GM19328 (cell line): Measurements from ENCODE around the gene THAP3.

Source experiments
- ATAC-seq: cut with Tn5 transposase; IDR thresholded peaks from one replicate; pipeline ENCODE4 v1.9.1; 2021; ENCODE audit warnings: mild to moderate bottlenecking, moderate library complexity; ENCODE audit not compliant: unreplicated experiment

Gene THAP3, protein sequence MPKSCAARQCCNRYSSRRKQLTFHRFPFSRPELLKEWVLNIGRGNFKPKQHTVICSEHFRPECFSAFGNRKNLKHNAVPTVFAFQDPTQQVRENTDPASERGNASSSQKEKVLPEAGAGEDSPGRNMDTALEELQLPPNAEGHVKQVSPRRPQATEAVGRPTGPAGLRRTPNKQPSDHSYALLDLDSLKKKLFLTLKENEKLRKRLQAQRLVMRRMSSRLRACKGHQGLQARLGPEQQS

GRCh38 chr1:6624710-6625583, at the start of gene THAP3:
THAP3 (plus strand) TSS chr1:6624868; CDS start chr1:6625219, 351 bp downstream.
- ATAC-seq, result peak; percentile 76

GRCh38 chr1:6577831-6578525, 46.7 kb upstream of the THAP3 start:
- ATAC-seq, result no peak

DNA sequence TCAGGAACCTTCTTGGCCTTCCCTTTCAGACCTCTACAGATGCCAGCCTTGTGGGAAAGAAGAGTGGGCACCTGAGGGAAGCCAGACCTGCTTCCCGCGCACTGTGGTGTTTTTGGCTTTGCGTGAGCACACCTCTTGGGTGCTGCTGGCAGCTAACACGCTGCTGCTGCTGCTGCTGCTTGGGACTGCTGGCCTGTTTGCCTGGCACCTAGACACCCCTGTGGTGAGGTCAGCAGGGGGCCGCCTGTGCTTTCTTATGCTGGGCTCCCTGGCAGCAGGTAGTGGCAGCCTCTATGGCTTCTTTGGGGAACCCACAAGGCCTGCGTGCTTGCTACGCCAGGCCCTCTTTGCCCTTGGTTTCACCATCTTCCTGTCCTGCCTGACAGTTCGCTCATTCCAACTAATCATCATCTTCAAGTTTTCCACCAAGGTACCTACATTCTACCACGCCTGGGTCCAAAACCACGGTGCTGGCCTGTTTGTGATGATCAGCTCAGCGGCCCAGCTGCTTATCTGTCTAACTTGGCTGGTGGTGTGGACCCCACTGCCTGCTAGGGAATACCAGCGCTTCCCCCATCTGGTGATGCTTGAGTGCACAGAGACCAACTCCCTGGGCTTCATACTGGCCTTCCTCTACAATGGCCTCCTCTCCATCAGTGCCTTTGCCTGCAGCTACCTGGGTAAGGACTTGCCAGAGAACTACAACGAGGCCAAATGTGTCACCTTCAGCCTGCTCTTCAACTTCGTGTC, 45.9 kb upstream of the THAP3 start:
- no peak for ATAC-seq

DNA sequence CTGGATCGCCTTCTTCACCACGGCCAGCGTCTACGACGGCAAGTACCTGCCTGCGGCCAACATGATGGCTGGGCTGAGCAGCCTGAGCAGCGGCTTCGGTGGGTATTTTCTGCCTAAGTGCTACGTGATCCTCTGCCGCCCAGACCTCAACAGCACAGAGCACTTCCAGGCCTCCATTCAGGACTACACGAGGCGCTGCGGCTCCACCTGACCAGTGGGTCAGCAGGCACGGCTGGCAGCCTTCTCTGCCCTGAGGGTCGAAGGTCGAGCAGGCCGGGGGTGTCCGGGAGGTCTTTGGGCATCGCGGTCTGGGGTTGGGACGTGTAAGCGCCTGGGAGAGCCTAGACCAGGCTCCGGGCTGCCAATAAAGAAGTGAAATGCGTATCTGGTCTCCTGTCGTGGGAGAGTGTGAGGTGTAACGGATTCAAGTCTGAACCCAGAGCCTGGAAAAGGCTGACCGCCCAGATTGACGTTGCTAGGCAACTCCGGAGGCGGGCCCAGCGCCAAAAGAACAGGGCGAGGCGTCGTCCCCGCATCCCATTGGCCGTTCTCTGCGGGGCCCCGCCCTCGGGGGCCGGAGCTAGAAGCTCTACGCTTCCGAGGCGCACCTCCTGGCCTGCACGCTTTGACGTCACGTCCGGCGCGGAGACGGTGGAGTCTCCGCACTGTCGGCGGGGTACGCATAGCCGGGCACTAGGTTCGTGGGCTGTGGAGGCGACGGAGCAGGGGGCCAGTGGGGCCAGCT, 45.1 kb upstream of the THAP3 start, which contains the start of gene ZBTB48:
ZBTB48 (plus strand) TSS at position 621 of the 745 bp plus-strand sequence. CDS start 616 bp downstream, outside the sequence.
- peak; percentile 98 for ATAC-seq

DNA sequence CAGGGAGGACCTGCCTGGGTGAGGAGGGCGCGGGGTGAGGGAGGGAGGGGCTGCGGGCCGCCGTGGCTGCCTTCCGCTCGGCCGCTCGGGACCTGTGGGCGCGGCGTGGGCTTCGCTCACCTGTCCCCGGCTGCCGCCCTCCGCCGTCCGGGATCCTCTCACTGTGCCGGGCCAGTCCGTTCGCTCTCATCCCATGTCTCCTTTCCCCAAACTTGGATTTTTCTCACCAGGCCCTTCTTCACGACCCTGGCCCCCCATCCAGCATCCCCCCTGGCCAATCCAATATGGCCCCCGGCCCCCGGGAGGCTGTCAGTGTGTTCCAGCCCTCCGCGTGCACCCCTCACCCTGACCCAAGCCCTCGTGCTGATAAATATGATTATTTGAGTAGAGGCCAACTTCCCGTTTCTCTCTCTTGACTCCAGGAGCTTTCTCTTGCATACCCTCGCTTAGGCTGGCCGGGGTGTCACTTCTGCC, 44.5 kb upstream of the THAP3 start:
- ATAC-seq, result no peak

DNA sequence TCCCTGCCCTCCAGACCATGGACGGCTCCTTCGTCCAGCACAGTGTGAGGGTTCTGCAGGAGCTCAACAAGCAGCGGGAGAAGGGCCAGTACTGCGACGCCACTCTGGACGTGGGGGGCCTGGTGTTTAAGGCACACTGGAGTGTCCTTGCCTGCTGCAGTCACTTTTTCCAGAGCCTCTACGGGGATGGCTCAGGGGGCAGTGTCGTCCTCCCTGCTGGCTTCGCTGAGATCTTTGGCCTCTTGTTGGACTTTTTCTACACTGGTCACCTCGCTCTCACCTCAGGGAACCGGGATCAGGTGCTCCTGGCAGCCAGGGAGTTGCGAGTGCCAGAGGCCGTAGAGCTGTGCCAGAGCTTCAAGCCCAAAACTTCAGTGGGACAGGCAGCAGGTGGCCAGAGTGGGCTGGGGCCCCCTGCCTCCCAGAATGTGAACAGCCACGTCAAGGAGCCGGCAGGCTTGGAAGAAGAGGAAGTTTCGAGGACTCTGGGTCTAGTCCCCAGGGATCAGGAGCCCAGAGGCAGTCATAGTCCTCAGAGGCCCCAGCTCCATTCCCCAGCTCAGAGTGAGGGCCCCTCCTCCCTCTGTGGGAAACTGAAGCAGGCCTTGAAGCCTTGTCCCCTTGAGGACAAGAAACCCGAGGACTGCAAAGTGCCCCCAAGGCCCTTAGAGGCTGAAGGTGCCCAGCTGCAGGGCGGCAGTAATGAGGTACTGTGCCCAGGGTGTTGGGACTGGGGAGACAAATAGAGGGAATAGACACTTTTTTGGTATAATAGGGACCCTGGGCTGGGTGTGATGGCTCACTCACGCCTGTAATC, 43.9 kb upstream of the THAP3 start:
- no peak for ATAC-seq

DNA sequence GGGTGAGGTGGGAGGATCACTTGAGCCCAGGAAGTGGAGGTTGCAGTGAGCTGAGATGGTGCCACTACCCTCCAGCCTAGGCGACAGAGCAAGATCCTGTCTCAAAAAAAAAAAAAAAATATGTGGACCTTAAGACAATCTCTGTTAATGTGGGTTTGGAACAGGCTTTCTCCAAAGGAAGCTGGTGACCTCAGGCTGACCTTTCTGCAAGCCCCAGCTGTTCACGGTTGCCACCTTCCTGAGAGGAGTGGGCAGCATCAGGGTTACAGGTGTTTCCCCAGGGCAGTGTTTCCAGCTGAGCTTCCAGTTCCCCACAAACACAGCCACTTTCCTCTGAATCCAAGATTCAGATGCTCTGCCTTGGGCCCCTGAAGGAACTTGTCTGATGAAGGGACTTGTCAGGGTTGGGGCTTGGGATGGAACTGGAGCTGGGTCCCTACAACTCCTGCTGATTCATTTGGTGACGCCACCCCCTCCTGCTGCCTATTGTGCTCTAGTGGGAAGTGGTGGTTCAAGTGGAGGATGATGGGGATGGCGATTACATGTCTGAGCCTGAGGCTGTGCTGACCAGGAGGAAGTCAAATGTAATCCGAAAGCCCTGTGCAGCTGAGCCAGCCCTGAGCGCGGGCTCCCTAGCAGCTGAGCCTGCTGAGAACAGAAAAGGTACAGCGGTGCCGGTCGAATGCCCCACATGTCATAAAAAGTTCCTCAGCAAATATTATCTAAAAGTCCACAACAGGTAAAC, 42.9 kb upstream of the THAP3 start:
- ATAC-seq, result no peak

DNA sequence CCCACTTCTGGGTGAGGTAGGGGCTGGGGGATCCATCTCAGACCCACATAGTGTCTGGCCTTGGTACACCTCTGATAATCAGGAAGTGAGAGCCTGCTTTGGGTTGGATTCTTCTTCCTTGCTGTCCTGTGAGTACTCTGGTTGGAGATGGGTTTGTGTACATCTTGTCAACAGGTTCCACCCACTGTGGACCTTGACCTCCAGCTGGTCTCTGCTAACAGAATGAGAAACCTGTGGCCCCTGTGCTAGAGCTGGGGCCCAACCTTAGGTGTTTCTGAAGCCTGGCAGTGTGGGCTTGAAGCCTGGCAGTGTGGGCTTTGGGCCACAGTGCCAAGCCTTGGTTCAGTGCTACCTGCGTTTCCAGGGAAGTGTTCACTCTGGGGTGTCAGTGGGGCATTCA, 42.3 kb upstream of the THAP3 start:
- ATAC-seq, result no peak

DNA sequence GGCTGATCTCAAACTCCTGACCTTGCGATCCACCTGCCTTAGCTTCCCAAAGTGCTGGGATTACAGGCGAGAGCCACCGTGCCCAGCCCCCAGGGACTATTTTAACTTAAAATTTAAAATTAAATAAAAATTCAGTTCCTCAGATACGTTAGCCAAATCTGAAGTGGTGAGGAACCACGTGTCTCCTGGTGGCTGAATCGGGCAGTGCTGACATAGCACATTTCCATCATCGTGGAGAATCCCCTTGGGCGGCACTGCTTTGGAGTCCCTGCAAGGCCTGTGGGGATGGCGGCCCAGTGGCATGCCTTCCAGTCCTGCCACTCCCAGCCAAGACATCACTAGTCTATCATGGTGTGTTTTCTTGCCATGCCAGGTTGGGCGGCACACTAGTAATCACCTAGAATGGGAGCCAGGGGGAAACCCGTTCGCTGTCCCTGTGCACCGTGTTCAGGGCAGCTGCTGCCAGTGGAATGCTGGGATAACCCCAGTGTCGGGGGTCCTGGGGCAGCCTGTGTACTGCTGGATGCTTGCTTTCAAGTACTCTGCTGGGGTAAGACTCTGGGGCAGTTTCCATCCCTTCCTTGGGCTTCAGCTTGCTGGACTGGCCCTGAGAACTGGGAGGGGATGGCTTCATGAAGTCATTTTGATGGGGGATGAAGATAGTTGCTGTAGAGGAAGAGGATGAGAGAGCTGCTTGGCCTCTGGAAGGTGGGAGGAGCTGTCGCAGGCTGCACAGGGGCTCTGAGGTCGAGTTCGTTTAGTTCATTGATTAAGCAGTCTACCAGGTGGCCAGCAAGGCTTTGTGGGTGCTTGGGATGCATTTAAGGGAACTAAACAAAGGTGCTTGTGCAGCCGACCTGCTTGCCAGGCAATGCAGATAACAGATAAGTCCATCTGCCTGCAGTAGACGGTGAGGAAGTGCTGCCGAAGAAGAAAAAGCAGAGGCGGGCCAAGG, 40.3 kb upstream of the THAP3 start:
- no peak for ATAC-seq

DNA sequence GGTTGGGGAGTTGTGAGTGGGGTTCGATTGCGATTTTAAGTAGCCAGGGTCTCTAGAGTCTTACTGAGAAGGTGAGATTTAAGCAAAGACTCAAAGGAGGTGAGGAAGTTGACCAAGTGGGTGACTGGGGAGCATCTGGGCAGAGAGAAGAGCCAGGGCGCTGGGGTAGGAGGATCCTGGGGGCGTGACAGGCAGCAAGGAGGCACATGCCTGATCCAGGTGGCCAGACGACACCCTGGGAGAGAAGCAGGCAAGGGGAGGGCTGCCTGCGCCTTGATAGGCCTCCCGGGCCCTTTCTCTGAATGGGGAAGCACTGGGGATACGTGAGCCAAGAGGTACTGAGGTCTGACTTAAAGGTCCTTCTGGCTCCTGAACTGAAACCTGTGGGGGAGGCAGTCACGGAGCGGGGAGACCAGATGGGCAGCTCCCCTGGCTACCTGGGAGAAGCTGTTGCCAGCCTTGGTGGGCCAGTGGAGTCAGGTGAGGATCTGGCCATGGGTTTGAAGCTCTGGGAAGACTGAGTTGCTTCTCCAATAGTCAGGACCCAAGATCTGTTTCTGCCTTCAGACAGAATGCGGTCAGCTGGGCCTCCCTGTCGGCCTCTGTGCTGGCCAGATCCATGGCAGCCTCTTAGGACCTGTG, 39.5 kb upstream of the THAP3 start:
- ATAC-seq, result no peak

GRCh38 chr1:6585841-6586240, 38.8 kb upstream of the THAP3 start:
- ATAC-seq, result no peak

DNA sequence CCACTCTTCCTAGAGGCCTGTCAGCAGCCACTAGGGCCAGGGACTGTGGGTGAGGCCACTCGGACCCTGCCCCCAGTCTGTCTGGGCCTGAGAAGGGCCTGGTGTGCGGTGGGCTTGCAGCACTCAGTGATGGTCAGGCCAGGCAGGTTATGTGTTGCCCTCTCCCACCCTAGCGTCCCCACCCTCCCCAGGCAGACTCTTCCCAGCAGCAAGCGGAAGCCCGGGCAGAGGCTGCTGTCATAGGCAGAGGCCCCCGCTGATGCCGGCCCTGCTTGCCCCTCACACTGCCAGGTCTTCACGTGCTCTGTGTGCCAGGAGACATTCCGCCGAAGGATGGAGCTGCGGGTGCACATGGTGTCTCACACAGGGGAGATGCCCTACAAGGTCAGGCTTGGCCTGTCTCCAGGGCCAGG, 38.3 kb upstream of the THAP3 start:
- no peak for ATAC-seq

DNA sequence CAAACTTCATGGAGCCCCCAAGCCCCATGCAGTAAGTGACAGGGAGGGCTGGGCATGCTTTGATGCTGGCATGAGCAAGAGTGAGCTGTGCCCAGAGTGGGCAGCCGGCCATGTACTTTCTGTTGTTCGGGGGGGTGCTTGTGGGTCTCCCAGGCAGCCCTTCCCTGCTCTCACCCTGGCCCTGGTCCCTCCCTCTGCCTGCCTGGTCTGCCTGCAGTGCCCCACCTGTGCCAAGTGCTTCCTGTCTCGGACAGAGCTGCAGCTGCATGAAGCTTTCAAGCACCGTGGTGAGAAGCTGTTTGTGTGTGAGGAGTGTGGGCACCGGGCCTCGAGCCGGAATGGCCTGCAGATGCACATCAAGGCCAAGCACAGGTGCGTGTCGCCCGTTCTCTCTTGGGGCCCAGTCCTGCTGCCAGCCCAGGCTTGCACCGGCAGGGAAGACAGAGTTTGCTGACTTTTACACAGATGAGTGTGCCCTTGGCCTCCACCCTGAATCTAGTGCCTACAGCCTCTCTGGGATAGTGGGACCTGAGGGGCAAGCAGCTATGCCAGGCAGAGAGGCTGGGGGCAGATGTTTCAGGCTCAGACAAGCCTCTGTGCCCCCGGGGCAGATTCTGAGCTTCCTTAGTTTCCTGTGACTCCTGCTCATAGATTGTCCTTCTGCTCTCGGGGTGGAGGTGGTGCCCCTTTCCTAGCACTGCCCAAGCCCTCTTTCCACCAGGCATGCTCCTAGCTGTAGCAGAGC, 37.2 kb upstream of the THAP3 start:
- no peak for ATAC-seq

DNA sequence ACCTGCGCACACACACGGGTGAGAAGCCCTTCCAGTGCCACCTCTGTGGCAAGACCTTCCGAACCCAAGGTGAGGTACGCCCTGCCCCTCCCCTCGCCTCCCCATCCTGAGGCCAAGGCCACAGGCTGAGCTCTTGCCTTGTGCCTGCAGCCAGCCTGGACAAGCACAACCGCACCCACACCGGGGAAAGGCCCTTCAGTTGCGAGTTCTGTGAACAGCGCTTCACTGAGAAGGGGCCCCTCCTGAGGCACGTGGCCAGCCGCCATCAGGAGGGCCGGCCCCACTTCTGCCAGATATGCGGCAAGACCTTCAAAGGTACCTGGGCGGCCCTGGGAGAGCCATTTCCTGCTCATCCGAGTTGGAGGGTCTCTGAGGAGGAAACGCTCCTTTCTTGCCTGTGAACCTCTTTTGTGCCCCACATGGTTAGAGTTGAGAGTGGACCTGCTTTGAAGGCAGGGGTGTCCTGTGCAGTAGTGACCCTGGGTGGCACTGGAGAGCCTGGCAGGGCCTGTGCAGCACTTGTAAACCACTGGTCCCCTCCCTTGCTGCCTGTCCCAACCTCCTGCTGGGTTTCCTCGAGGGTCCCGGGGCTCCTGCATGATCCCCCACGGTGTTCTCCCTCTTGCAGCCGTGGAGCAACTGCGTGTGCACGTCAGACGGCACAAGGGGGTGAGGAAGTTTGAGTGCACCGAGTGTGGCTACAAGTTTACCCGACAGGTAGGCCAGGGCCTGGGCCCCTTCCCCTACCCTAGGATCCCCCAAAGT, 36.4 kb upstream of the THAP3 start:
- ATAC-seq, result no peak

DNA sequence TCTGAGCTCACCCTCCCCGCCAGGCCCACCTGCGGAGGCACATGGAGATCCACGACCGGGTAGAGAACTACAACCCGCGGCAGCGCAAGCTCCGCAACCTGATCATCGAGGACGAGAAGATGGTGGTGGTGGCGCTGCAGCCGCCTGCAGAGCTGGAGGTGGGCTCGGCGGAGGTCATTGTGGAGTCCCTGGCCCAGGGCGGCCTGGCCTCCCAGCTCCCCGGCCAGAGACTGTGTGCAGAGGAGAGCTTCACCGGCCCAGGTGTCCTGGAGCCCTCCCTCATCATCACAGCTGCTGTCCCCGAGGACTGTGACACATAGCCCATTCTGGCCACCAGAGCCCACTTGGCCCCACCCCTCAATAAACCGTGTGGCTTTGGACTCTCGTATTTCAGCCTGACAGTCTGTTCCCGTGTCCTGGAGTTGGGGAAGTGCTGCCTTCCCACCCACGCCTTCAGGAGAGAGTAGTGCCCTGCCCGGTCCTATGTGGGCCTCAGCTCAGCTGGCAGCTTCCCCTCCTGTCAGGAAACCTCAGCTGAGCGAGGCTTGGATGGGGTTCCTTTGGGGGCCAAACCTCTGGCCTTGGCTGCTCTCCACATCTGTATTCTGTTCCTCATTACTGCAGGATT, 35.7 kb upstream of the THAP3 start:
- no peak for ATAC-seq
